HG02840 (cell line): ENCODE data around the gene TGIF2.
"Not testable (repeated sequence)": the region's sequence is repeated elsewhere in the genome, so short reads cannot be mapped to it uniquely, and the experiment has no call there.

Experiments used
- ATAC-seq: cut with Tn5 transposase; IDR thresholded peaks from one replicate; pipeline ENCODE4 v1.9.1; 2021; ENCODE audit warnings: mild to moderate bottlenecking, moderate library complexity, moderate number of reproducible peaks; ENCODE audit not compliant: unreplicated experiment, low FRiP score

TGIF2 gene

GRCh38 chr20:36607586-36608387, 34.4 kb downstream of the TGIF2 start:
- no peak for ATAC-seq

GRCh38 chr20:36608388-36608728, 35.0 kb downstream of the TGIF2 start:
- ATAC-seq, result not testable (repeated sequence)

GRCh38 chr20:36611625-36612024, 38.2 kb downstream of the TGIF2 start:
- no peak for ATAC-seq

- no peak for ATAC-seq
Observed at GRCh38 chr20:36613974-36614373, 40.6 kb downstream of the TGIF2 start.

GRCh38 chr20:36614781-36615557, 41.6 kb downstream of the TGIF2 start:
- ATAC-seq, result no peak

GRCh38 chr20:36620917-36621316, 47.5 kb downstream of the TGIF2 start:
- no peak for ATAC-seq

GRCh38 chr20:36623444-36623843, 50.0 kb downstream of the TGIF2 start:
- no peak for ATAC-seq

GRCh38 chr20:36624068-36624943, 50.9 kb downstream of the TGIF2 start:
- no peak for ATAC-seq

- no peak for ATAC-seq
Observed at GRCh38 chr20:36624944-36625324, 51.5 kb downstream of the TGIF2 start.

- no peak for ATAC-seq
Observed at GRCh38 chr20:36628076-36628475, 54.7 kb downstream of the TGIF2 start.

- ATAC-seq, result no peak
Observed at GRCh38 chr20:36629719-36630681, 56.6 kb downstream of the TGIF2 start.

GRCh38 chr20:36631646-36632045, 58.2 kb downstream of the TGIF2 start:
- ATAC-seq, result no peak

- ATAC-seq, result no peak
Observed at GRCh38 chr20:36632147-36632486, 58.7 kb downstream of the TGIF2 start.

GRCh38 chr20:36632487-36633284, 59.3 kb downstream of the TGIF2 start:
- ATAC-seq, result no peak

- ATAC-seq, result no peak
Observed at GRCh38 chr20:36633285-36633772, 59.9 kb downstream of the TGIF2 start.

GRCh38 chr20:36634342-36634741, 60.9 kb downstream of the TGIF2 start:
- no peak for ATAC-seq

- ATAC-seq, result not testable (repeated sequence)
Observed at GRCh38 chr20:36638876-36639400, 65.5 kb downstream of the TGIF2 start.

GRCh38 chr20:36641506-36641843, 68.1 kb downstream of the TGIF2 start:
- ATAC-seq, result no peak

- no peak for ATAC-seq
Observed at GRCh38 chr20:36642136-36642535, 68.7 kb downstream of the TGIF2 start.
